ENCODE data around the gene FHOD3. TPM values are rescaled to one million over a fixed set of nuclear protein-coding genes. Genes with fewer than 3 reads are reported as not detected.
"Not testable (repeated sequence)": the region's sequence is repeated elsewhere in the genome, so short reads cannot be mapped to it uniquely, and the experiment has no call there.

FHOD3 gene
- total RNA-seq, 2 experiments from 2014 or later = not detected

- H3K9me3 Mint-ChIP-seq = no peaks in the 10 kb centered on the region
- no peaks in the 10 kb centered on the region for H3K4me1 Mint-ChIP-seq (ENCODE audit: low read depth)
- no peak for DNase-seq
- no peak overlapping the region for H3K4me3 Mint-ChIP-seq
- H3K27me3 Mint-ChIP-seq (ENCODE audit: low read depth) = peaks cover 3% of the 10 kb centered on the region
- no peak overlapping the region for H3K27ac Mint-ChIP-seq
- CTCF ChIA-PET = no interaction called here
- intact Hi-C loops (cut with micrococcal nuclease) = no loop called here
- no peaks in the 10 kb centered on the region for H3K36me3 Mint-ChIP-seq (ENCODE audit: low read depth)
These were observed 161.7 kb downstream of the FHOD3 start for GRCh38 chr18:36459203-36459602.

GRCh38 chr18:36459786-36460185 is 162.3 kb downstream of the FHOD3 start:
- CTCF ChIA-PET = no interaction called here
- Mint-ChIP-seq H3K4me3 (no peak overlapping the region), H3K36me3 (ENCODE audit: low read depth) (no peaks in the 10 kb centered on the region), H3K4me1 (ENCODE audit: low read depth) (no peaks in the 10 kb centered on the region), H3K27ac (no peak overlapping the region), H3K27me3 (ENCODE audit: low read depth) (no peaks in the 10 kb centered on the region), H3K9me3 (no peaks in the 10 kb centered on the region)
- no peak for DNase-seq
- intact Hi-C loops (cut with micrococcal nuclease) = no loop called here

GRCh38 chr18:36460324-36460850 is 162.9 kb downstream of the FHOD3 start:
- H3K27me3 Mint-ChIP-seq (ENCODE audit: low read depth) = no peaks in the 10 kb centered on the region
- no peaks in the 10 kb centered on the region for H3K36me3 Mint-ChIP-seq (ENCODE audit: low read depth)
- H3K4me1 Mint-ChIP-seq (ENCODE audit: low read depth) = no peaks in the 10 kb centered on the region
- H3K9me3 Mint-ChIP-seq = no peaks in the 10 kb centered on the region
- CTCF ChIA-PET = no interaction called here
- no peak for DNase-seq
- intact Hi-C loops (cut with micrococcal nuclease) = no loop called here
- no peak overlapping the region for H3K4me3 Mint-ChIP-seq
- no peak overlapping the region for H3K27ac Mint-ChIP-seq

GRCh38 chr18:36460854-36461253 is 163.3 kb downstream of the FHOD3 start:
- intact Hi-C loops (cut with micrococcal nuclease) = no loop called here
- Mint-ChIP-seq H3K4me1 (ENCODE audit: low read depth) (no peaks in the 10 kb centered on the region), H3K27ac (no peak overlapping the region), H3K4me3 (no peak overlapping the region), H3K36me3 (ENCODE audit: low read depth) (no peaks in the 10 kb centered on the region), H3K27me3 (ENCODE audit: low read depth) (no peaks in the 10 kb centered on the region), H3K9me3 (no peaks in the 10 kb centered on the region)
- CTCF ChIA-PET = no interaction called here
- DNase-seq = no peak

- CTCF ChIA-PET = no interaction called here
- Mint-ChIP-seq H3K27me3 (ENCODE audit: low read depth) (no peaks in the 10 kb centered on the region), H3K36me3 (ENCODE audit: low read depth) (no peaks in the 10 kb centered on the region), H3K27ac (no peak overlapping the region), H3K4me1 (ENCODE audit: low read depth) (no peaks in the 10 kb centered on the region), H3K9me3 (no peaks in the 10 kb centered on the region), H3K4me3 (no peak overlapping the region)
- no peak for DNase-seq
- intact Hi-C loops (cut with micrococcal nuclease) = no loop called here
These were observed 164.1 kb downstream of the FHOD3 start for GRCh38 chr18:36461551-36461987.

GRCh38 chr18:36463516-36463915 is 166.0 kb downstream of the FHOD3 start:
- CTCF ChIA-PET = interaction anchor here (0.7 kb wide), 1 partner anchor 366 kb away, joined by 3 read pairs; no protein-coding TSS in a partner anchor
- H3K36me3 Mint-ChIP-seq (ENCODE audit: low read depth); intact Hi-C loops (cut with micrococcal nuclease); DNase-seq; H3K9me3 Mint-ChIP-seq; H3K27me3 Mint-ChIP-seq (ENCODE audit: low read depth); H3K27ac Mint-ChIP-seq; H3K4me3 Mint-ChIP-seq; H3K4me1 Mint-ChIP-seq (ENCODE audit: low read depth): not testable (repeated sequence)

- DNase-seq = no peak
- H3K27ac Mint-ChIP-seq = no peak overlapping the region
- intact Hi-C loops (cut with micrococcal nuclease) = no loop called here
- H3K4me3 Mint-ChIP-seq = no peak overlapping the region
- no peaks in the 10 kb centered on the region for H3K27me3 Mint-ChIP-seq (ENCODE audit: low read depth)
- H3K4me1 Mint-ChIP-seq (ENCODE audit: low read depth) = no peaks in the 10 kb centered on the region
- no peaks in the 10 kb centered on the region for H3K9me3 Mint-ChIP-seq
- H3K36me3 Mint-ChIP-seq (ENCODE audit: low read depth) = no peaks in the 10 kb centered on the region
- CTCF ChIA-PET = interaction anchor here (0.7 kb wide), 1 partner anchor 366 kb away, joined by 3 read pairs; no protein-coding TSS in a partner anchor
These were observed 166.7 kb downstream of the FHOD3 start for GRCh38 chr18:36464126-36464651.

GRCh38 chr18:36465276-36465675 is 167.8 kb downstream of the FHOD3 start:
- Mint-ChIP-seq H3K27me3 (ENCODE audit: low read depth) (no peaks in the 10 kb centered on the region), H3K4me1 (ENCODE audit: low read depth) (no peaks in the 10 kb centered on the region), H3K27ac (no peak overlapping the region), H3K4me3 (no peak overlapping the region), H3K36me3 (ENCODE audit: low read depth) (no peaks in the 10 kb centered on the region), H3K9me3 (no peaks in the 10 kb centered on the region)
- CTCF ChIA-PET = no interaction called here
- intact Hi-C loops (cut with micrococcal nuclease) = no loop called here
- DNase-seq = no peak

- Mint-ChIP-seq H3K36me3 (ENCODE audit: low read depth) (no peaks in the 10 kb centered on the region), H3K27ac (no peak overlapping the region), H3K27me3 (ENCODE audit: low read depth) (no peaks in the 10 kb centered on the region), H3K9me3 (no peaks in the 10 kb centered on the region), H3K4me3 (no peak overlapping the region), H3K4me1 (ENCODE audit: low read depth) (no peaks in the 10 kb centered on the region)
- CTCF ChIA-PET = no interaction called here
- intact Hi-C loops (cut with micrococcal nuclease) = no loop called here
- no peak for DNase-seq
These were observed 168.5 kb downstream of the FHOD3 start for GRCh38 chr18:36465970-36466369.

- DNase-seq = no peak
- CTCF ChIA-PET = no interaction called here
- H3K9me3 Mint-ChIP-seq = no peaks in the 10 kb centered on the region
- no peaks in the 10 kb centered on the region for H3K4me1 Mint-ChIP-seq (ENCODE audit: low read depth)
- no peak overlapping the region for H3K4me3 Mint-ChIP-seq
- H3K27me3 Mint-ChIP-seq (ENCODE audit: low read depth) = no peaks in the 10 kb centered on the region
- no peaks in the 10 kb centered on the region for H3K36me3 Mint-ChIP-seq (ENCODE audit: low read depth)
- intact Hi-C loops (cut with micrococcal nuclease) = no loop called here
- no peak overlapping the region for H3K27ac Mint-ChIP-seq
These were observed 170.1 kb downstream of the FHOD3 start for GRCh38 chr18:36467614-36468013.

- intact Hi-C loops (cut with micrococcal nuclease) = no loop called here
- CTCF ChIA-PET = no interaction called here
- Mint-ChIP-seq H3K4me1 (ENCODE audit: low read depth) (no peaks in the 10 kb centered on the region), H3K4me3 (no peak overlapping the region), H3K9me3 (no peaks in the 10 kb centered on the region), H3K36me3 (ENCODE audit: low read depth) (no peaks in the 10 kb centered on the region), H3K27ac (no peak overlapping the region), H3K27me3 (ENCODE audit: low read depth) (no peaks in the 10 kb centered on the region)
- DNase-seq = no peak
These were observed 170.6 kb downstream of the FHOD3 start for GRCh38 chr18:36468161-36468560.

- no peaks in the 10 kb centered on the region for H3K36me3 Mint-ChIP-seq (ENCODE audit: low read depth)
- no peak for DNase-seq
- H3K27ac Mint-ChIP-seq = no peak overlapping the region
- no peak overlapping the region for H3K4me3 Mint-ChIP-seq
- H3K9me3 Mint-ChIP-seq = no peaks in the 10 kb centered on the region
- peaks cover 5% of the 10 kb centered on the region for H3K27me3 Mint-ChIP-seq (ENCODE audit: low read depth)
- CTCF ChIA-PET = no interaction called here
- intact Hi-C loops (cut with micrococcal nuclease) = no loop called here
- H3K4me1 Mint-ChIP-seq (ENCODE audit: low read depth) = peaks cover 3% of the 10 kb centered on the region
These were observed 171.9 kb downstream of the FHOD3 start for GRCh38 chr18:36469461-36469860.

GRCh38 chr18:36470896-36471295 is 173.4 kb downstream of the FHOD3 start:
- H3K27me3 Mint-ChIP-seq (ENCODE audit: low read depth) = peaks cover 5% of the 10 kb centered on the region
- H3K27ac Mint-ChIP-seq = no peak overlapping the region
- DNase-seq = no peak
- intact Hi-C loops (cut with micrococcal nuclease) = no loop called here
- no peak overlapping the region for H3K4me3 Mint-ChIP-seq
- no peaks in the 10 kb centered on the region for H3K36me3 Mint-ChIP-seq (ENCODE audit: low read depth)
- H3K4me1 Mint-ChIP-seq (ENCODE audit: low read depth) = peaks cover 3% of the 10 kb centered on the region
- no peaks in the 10 kb centered on the region for H3K9me3 Mint-ChIP-seq
- CTCF ChIA-PET = no interaction called here

All from activated naive CD4-positive, alpha-beta T cell treated with anti-CD3 and anti-CD28 coated beads for 36 hours (primary cell).